Endothelial cell of umbilical vein (primary cell): ENCODE data around the gene VPS11. TPM values are rescaled to one million over a fixed set of nuclear protein-coding genes. Genes with fewer than 3 reads are reported as not detected.
A peak's percentile ranks its signal among the peaks of the same experiment; 100 is the strongest.

ENCODE experiments used
- BruUV-seq: library from RNA; stranded (reverse); fragments of 400-500 nt; replicated peaks from 2 replicates; lab custom pipeline; 2021; lab: Mats Ljungman, UMichigan
- CTCF ChIA-PET: fragments of 300-600, 350-600 bp; sonication (Branson Sonifier 250); formaldehyde crosslinking; loops from one replicate; lab custom pipeline; 2021; ENCODE audit warnings: antibody characterized with exemption, inconsistent platforms; lab: Charles Lee
- POLR2A ChIA-PET: fragments of 300-600, 350-600 bp; sonication (Branson Sonifier 250); formaldehyde crosslinking; loops from one replicate; lab custom pipeline; 2021; ENCODE audit warnings: antibody characterized with exemption, inconsistent platforms; lab: Charles Lee
- DNase-seq: peaks from one replicate; pipeline ENCODE4 v3.0.0-alpha.2; 2011; ENCODE audit warnings: low read depth, low spot score
- FAIRE-seq: peaks from 2 replicates; lab custom pipeline; 2011; peaks lifted over from hg19 to GRCh38; lab: Jason Lieb, UNC
- H2AFZ ChIP-seq: 2 replicates; pipeline ENCODE4 v1.6.0; 2012; ENCODE audit warnings: low read depth, low read length, control low read depth, inconsistent platforms
- H3K27ac ChIP-seq: 2 replicates; pipeline ENCODE4 v1.5.1; 2011; ENCODE audit warnings: low read depth, mild to moderate bottlenecking, control low read depth, low read length, moderate library complexity; ENCODE audit not compliant: insufficient read depth
- H3K27me3 ChIP-seq, 2 experiments: 2 replicates each; pipeline versions ENCODE4 v1.6.0 to v1.6.1; 2011; ENCODE audit warnings: low read length in 2 of 2, mixed read lengths in 1 of 2; ENCODE audit not compliant: control insufficient read depth in 2 of 2, insufficient read depth in 2 of 2
- H3K36me3 ChIP-seq, 2 experiments: 2 replicates in 1 of 2; 3 replicates in 1 of 2; pipeline ENCODE4 v1.5.1; 2011; ENCODE audit warnings: low read length in 2 of 2, mild to moderate bottlenecking in 1 of 2, moderate library complexity in 1 of 2; ENCODE audit not compliant: control insufficient read depth in 2 of 2, insufficient read depth in 2 of 2; ENCODE audit errors: extremely low read depth in 1 of 2
- H3K4me1 ChIP-seq: 3 replicates; pipeline ENCODE4 v1.5.1; 2011; ENCODE audit warnings: mild to moderate bottlenecking, low read length; ENCODE audit not compliant: control insufficient read depth, insufficient read depth; ENCODE audit errors: extremely low read depth
- H3K4me2 ChIP-seq: 2 replicates; pipeline ENCODE4 v1.6.1; 2011; ENCODE audit warnings: low read length, control low read depth, mixed read lengths; ENCODE audit not compliant: insufficient read depth
- H3K4me3 ChIP-seq, 3 experiments: fragments of 200-600 bp in 1 of 3; sonication (generic), shearing (Covaris generic) in 1 of 3; replicated peaks in 1 of 3; 2 replicates each; pipeline ENCODE4 v1.5.1; 2011 to 2016; ENCODE audit warnings: control low read depth in 3 of 3, low read length in 3 of 3, mild to moderate bottlenecking in 2 of 3, inconsistent platforms in 1 of 3, low read depth in 1 of 3, moderate library complexity in 1 of 3; ENCODE audit not compliant: insufficient read depth in 1 of 3
- H3K79me2 ChIP-seq: 2 replicates; pipeline ENCODE4 v1.6.0; 2012; ENCODE audit warnings: low read length, inconsistent platforms; ENCODE audit not compliant: control insufficient read depth, insufficient read depth
- H3K9ac ChIP-seq: replicated peaks from 2 replicates; pipeline ENCODE3; 2011; ENCODE audit warnings: low read length, control low read depth; ENCODE audit not compliant: insufficient read depth; ENCODE audit errors: extremely low read depth
- H3K9me1 ChIP-seq: replicated peaks from 3 replicates; pipeline ENCODE4 v1.6.0; 2011; ENCODE audit warnings: mild to moderate bottlenecking, low read length; ENCODE audit not compliant: control insufficient read depth, insufficient read depth; ENCODE audit errors: extremely low read depth
- H3K9me3 ChIP-seq: replicated peaks from 2 replicates; pipeline ENCODE4 v1.5.1; 2012; ENCODE audit warnings: low read length, inconsistent platforms; ENCODE audit not compliant: control insufficient read depth, insufficient read depth
- H4K20me1 ChIP-seq: replicated peaks from 2 replicates; pipeline ENCODE3; 2011; ENCODE audit warnings: mild to moderate bottlenecking, low read length; ENCODE audit not compliant: control insufficient read depth, insufficient read depth; ENCODE audit errors: extremely low read depth
- EZH2 ChIP-seq: IDR thresholded peaks from 2 replicates; pipeline ENCODE4 v1.6.1; 2012; ENCODE audit warnings: borderline replicate concordance, low read depth, mild to moderate bottlenecking, moderate library complexity, low read length, inconsistent platforms; ENCODE audit not compliant: severe bottlenecking
- GATA2 ChIP-seq: IDR thresholded peaks from 2 replicates; pipeline ENCODE4 v1.7.0; 2011; ENCODE audit warnings: low read depth, mild to moderate bottlenecking, moderate library complexity, mixed read lengths, low read length; ENCODE audit not compliant: insufficient read length, insufficient read depth
- JUN ChIP-seq: IDR thresholded peaks from 2 replicates; pipeline ENCODE4 v1.6.1; 2011; ENCODE audit warnings: borderline replicate concordance, low read depth; ENCODE audit not compliant: insufficient read length, insufficient read depth
- MYC ChIP-seq: IDR thresholded peaks from one replicate; pipeline ENCODE4 v1.6.1; 2011; ENCODE audit warnings: mild to moderate bottlenecking, low read depth, low read length
- POLR2AphosphoS5 ChIP-seq: IDR thresholded peaks from 2 replicates; pipeline ENCODE4 v1.6.1; 2012; ENCODE audit warnings: low read depth, mild to moderate bottlenecking, control low read depth, low read length, moderate library complexity; ENCODE audit not compliant: insufficient read depth
- dilution Hi-C: fragments of 300-500 bp; cut with MboI; formaldehyde crosslinking; loops from one replicate; pipeline ENCODE4 v1.15.0; 2019; ENCODE audit warnings: low sequenced_read_pairs; ENCODE audit not compliant: extremely low pct_ligation_motif_present
- intact Hi-C: fragments of 100-400 bp; cut with micrococcal nuclease; formaldehyde crosslinking; loops from one replicate; pipeline ENCODE4 v1.10.0; 2022
- polyA plus RNA-seq, 4 experiments: library from polyadenylated mRNA; depleted of rRNA in 3 of 4; stranded (reverse) in 3 of 4; unstranded in 1 of 4; fragments of >200 nt; gene quantifications; 2 replicates each; pipeline versions ENCODE4 v1.2.1 to v1.2.3, GENCODE V29; 2011 to 2012; ENCODE audit warnings: missing spikeins in 1 of 4
- total RNA-seq: library from RNA; stranded (reverse); gene quantifications from 2 replicates; pipeline ENCODE4 v1.2.3, GENCODE V29; 2021
- TF ChIP-seq, protein P1 (sequence below): IDR thresholded peaks from 2 replicates; pipeline ENCODE4 v1.6.1; 2011; ENCODE audit not compliant: insufficient read depth, insufficient read length

VPS11 gene
- total and polyA plus RNA-seq, 2 donors (not counting 3 experiments of a cell fraction or from before 2014, with no cell fraction given), result 26.4 to 31.0 TPM

GRCh38 chr11:119118227-119118626 lies 50.6 kb downstream of the VPS11 start:
- no peak overlapping the region for H2AFZ ChIP-seq
- ChIA-PET CTCF (interaction anchor here (0.8 to 2.2 kb wide), 4 partner anchors 11 to 16 kb away, joined by 3 to 9 read pairs (median 4); partner anchors contain the start of genes C2CD2L and DPAGT1), POLR2A (no interaction called here)
- no peaks in the 10 kb centered on the region for H3K9me1 ChIP-seq
- dilution Hi-C loops, result no loop called here
- peak; percentile 28 for FAIRE-seq
- no peak overlapping the region for H3K4me2 ChIP-seq
- no peaks in the 10 kb centered on the region for H3K9me3 ChIP-seq
- no TSS peak for BruUV-seq
- peaks cover 5 to 11% of the 10 kb centered on the region in 2 experiments for H3K36me3 ChIP-seq
- no peaks in the 10 kb centered on the region for H3K27me3 ChIP-seq
- H4K20me1 ChIP-seq, result no peaks in the 10 kb centered on the region
- no peak for TF ChIP-seq EZH2
- TF ChIP-seq, protein P1, sequence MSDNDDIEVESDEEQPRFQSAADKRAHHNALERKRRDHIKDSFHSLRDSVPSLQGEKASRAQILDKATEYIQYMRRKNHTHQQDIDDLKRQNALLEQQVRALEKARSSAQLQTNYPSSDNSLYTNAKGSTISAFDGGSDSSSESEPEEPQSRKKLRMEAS, result no peak
- TF ChIP-seq GATA2, result no peak
- no peak for TF ChIP-seq JUN
- TF ChIP-seq POLR2AphosphoS5, result no peak
- no peak for TF ChIP-seq MYC
- peaks cover 16% of the 10 kb centered on the region for H3K4me1 ChIP-seq
- intact Hi-C loops, result no loop called here
- no peak overlapping the region for H3K9ac ChIP-seq
- peaks cover 13% of the 10 kb centered on the region for H3K79me2 ChIP-seq
- H3K4me3 ChIP-seq, result no peak overlapping the region
- DNase-seq, result no peak
- no peak overlapping the region for H3K27ac ChIP-seq

DNA sequence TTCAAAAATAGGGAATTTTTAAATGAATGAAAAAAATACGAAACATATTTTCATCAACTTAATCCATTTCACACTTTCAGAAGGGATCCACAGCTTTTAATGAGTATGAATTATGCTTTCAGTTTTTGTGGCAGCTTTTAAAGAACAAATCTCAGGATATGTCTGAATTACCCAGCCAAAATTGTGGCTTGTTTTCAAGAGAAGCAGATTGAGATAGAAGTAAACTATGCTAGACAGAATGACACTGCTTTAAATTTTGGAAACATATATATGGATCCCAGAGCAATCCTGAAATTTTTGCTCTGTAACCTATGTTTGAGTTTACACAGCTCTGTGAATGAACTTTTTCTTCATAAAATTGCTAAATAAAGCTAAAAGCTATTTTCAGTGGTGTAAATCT lies 51.3 kb downstream of the VPS11 start:
- intact Hi-C loops, result no loop called here
- CTCF ChIA-PET, result interaction anchor here (0.8 to 2.2 kb wide), 4 partner anchors 12 to 17 kb away, joined by 3 to 9 read pairs (median 4); partner anchors contain the start of genes C2CD2L and DPAGT1

More for the DNA sequence above, 51.3 kb downstream of the VPS11 start:
- Histone ChIP-seq H3K9me1 (no peaks in the 10 kb centered on the region), H3K9ac (no peak overlapping the region), H3K4me2 (no peak overlapping the region), H3K4me1 (peaks cover 16% of the 10 kb centered on the region), H3K79me2 (peaks cover 13% of the 10 kb centered on the region), H3K27me3 (no peaks in the 10 kb centered on the region), H3K27ac (no peak overlapping the region), H3K9me3 (no peaks in the 10 kb centered on the region), H3K4me3 (no peak overlapping the region), H2AFZ (no peak overlapping the region), H3K36me3 (peaks cover 2 to 7% of the 10 kb centered on the region in 2 experiments), H4K20me1 (no peaks in the 10 kb centered on the region)
- no TSS peak for BruUV-seq
- FAIRE-seq, result no peak
- POLR2A ChIA-PET, result no interaction called here
- dilution Hi-C loops, result no loop called here
- DNase-seq, result no peak
- TF ChIP-seq MYC (no peak), EZH2 (no peak)
